Stimulated activated CD8-positive, alpha-beta memory T cell treated with anti-CD3 and anti-CD28 coated beads, Interleukin-12 subunit alpha, Interleukin-12 subunit beta, amount 100 ng/mL, for 4 hours (primary cell): ENCODE data around the gene PPARA.
A peak's percentile ranks its signal among the peaks of the same experiment; 100 is the strongest.

Experiments
- DNase-seq: peaks from one replicate; pipeline ENCODE4 v3.0.0-alpha.2; 2020; ENCODE audit warnings: low read depth

The PPARA gene

GRCh38 chr22:46150034-46150654, at the start of gene PPARA:
Gene PPARA, plus strand, starts transcription at chr22:46150526. Its CDS starts 47,858 bp downstream, at chr22:46198384.
- DNase-seq: peak; percentile 82

GRCh38 chr22:46102159-46102558, 48.2 kb upstream of the PPARA start:
- no peak for DNase-seq

- no peak for DNase-seq
Observed at GRCh38 chr22:46102752-46103151, 47.6 kb upstream of the PPARA start.

DNA sequence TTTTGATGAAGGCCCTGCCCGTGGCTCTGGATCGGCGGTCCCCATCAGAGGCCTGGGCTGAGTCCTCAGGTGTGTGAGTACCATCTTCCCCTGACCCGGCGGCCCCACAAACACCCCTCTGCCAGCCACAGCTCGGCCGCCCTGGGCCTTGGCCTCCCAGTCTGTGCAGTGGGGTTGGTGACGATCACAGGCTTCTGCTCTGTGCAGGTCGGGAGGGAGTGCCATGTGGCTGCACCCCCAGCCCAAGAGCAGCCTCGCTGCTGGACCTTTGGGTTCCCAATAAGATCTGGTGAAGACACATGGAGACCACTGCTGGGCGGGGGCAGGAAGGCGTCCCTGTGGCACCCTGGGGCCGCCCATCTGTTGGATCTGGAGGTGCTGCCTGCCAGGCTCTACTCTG, 47.1 kb upstream of the PPARA start:
- DNase-seq: no peak

DNA sequence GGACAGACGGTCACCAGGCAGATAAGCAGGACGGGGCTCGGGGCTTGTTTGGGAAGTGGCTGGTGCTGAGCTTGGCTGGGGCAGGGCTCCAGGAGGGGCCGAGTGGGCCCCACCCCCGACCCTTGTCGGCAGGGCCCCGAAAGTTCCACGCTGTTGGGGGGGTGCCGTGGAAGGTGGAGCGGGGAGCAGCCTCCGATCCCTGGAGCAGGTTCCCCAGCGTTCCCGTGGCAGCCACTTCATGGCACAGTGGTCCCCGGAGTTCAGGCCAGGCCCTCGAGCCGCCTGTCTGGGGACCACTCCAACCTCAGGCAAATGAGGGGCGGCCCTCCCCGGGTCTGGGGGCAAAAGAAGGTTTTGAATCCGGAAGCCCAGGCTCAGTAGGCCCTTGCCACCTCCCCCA, 46.7 kb upstream of the PPARA start:
- no peak for DNase-seq

- no peak for DNase-seq
Observed at GRCh38 chr22:46104170-46104880, 46.0 kb upstream of the PPARA start.

GRCh38 chr22:46104881-46105493, 45.3 kb upstream of the PPARA start:
- no peak for DNase-seq

DNA sequence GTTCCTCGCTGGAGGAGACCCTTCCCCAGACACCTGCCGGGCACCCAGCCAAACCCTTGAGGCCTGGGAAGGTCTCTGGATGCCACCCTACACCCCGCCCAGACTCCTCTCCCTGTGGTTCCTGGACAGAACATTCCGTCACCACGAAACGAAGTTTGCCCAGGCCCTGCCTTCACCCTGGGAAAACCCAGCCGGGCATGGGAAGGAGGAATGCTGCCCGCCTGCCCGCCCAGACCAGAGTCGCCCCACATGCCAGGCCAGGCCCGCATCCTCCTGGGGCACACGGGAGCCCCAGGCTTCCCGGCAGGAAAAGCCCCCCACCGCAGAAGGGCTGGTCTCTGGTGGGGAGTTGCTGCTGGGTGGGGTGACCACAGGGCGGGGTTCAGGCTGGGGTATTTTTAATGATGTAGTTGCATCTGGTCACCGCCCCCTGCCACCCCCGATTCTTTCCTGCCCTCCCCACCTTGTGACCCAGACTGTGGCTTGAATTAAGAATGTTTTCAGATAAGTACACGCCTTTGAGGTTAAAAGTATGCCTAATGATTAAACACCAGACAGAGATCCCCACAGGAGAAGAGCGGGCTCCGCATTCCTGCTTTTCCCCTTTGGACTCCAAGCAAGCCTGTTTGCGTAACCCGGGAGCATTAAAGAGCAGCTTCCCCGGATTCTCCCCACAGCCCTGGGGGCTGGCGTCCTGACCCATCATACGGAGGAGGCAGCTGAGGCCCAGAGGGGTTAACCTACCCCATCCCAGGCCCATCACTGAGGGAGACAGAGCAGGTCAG, 44.6 kb upstream of the PPARA start:
- no peak for DNase-seq

- no peak for DNase-seq
Observed at GRCh38 chr22:46106279-46107022, 43.9 kb upstream of the PPARA start.

DNA sequence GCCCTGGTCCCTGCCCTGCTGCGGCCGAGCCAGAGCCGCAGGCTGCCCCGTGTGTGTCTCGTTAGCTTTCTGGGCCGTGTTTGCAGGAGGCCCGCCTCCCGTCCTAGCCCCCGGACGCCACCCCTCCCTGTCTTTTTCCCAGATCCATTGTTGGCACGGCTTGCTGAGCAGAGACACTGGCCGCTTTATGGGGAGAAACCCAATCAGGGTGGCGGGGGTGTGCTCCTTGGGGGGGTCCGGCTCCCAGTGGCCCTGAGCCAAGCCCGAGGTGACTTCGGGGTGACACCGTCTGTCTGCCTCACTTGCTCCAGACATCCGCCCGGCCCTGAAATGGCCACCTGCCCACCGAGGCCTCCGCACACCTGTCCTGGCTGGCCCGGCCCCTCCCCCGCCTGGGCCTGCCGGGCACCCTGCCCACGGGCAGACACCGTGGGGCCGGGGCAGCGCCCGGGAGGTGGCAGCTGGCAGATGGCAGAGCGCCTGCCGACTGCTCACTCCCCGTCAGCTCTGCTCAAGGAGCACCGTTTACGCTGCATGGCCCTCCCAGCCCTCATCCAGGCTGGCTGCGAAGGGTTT, 43.1 kb upstream of the PPARA start:
- no peak for DNase-seq

DNA sequence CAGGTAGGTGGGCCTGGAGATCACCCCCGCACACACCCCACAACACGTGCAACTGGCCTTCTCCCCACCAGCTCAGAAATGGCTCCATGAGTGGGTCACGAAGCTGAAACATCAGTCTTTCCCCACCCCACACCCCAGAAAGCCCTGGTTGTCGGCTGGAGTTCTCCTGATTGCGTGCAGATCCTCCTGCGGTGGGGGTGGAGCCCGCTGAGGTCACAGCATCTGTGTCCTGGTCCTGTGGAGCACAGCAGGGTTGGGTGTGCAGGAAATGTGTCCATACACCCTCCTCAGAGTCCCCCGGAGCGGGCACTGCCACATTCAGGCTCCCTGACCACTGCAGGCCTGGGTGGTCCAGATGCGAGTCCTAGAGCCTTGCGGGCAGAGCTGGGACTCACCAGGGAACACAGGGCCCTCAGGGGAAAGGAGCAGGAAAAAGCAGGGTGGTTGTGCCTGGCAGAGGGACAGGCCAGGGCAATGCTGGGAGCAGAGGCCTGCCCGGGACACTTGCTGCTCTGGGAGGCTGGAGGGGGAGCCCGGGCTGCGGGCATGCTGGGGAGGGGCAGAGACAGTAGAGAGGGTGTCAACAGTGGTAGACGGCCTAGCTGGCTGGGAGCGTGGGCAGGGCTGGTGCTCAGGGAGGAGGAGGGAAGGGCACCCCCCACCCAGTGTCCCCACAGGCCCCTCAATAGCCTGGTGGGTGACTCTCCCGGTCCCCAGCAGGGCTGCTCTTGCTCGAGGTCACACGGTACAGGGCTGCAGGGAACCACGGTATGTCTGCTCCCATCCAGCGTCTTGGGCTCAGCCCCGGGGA, 42.4 kb upstream of the PPARA start:
- no peak for DNase-seq

GRCh38 chr22:46108564-46109473, 41.5 kb upstream of the PPARA start:
- DNase-seq: no peak

DNA sequence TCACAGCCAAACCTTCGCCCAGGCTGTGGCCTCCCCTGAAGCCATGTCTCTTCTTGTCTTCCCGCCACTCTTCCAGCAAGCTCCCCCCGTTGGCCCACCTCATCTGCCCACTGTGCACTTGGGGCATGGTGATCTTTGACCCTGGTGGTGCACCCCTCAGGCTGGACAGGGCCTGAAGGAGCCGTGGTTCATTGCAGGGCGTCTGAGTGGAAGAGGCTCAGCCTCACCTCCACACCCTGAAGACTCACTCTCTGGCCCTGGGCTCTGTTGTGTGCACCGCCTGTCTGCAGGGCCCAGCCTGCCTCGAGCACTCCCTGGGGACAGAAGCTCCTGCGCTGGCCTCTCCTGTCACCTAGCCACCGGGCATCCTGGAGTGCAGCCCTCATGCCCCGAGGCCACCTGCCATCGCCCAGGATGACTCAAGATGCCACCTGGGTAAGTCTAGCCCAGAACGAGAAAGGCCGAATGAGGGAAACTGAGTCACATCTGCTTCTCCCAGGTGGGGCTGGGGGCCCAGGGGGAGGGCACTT, 40.8 kb upstream of the PPARA start:
- DNase-seq: no peak

GRCh38 chr22:46110215-46110614, 40.1 kb upstream of the PPARA start:
- no peak for DNase-seq

- DNase-seq: no peak
Observed at GRCh38 chr22:46111645-46112306, 38.5 kb upstream of the PPARA start.

DNA sequence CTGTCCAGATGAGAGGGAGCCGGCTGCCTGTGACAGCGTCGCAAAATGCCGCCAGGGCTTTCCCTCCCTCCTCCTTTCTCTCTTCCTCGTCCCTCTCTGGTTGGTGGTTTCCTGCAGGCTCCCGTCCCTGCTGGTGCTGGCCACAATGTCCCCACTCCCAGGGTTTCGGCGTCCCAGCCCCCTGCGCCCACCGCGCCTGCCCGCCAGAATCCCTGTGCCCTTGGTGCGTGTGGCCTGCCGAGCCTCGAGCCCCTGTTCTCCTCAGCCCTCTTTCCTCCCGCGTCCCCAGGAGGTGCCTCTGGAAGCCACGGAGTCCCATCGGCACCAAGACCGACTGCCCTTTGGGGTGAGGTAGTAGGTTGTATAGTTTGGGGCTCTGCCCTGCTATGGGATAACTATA, 37.9 kb upstream of the PPARA start:
- no peak for DNase-seq

- no peak for DNase-seq
Observed at GRCh38 chr22:46113110-46113909, 37.0 kb upstream of the PPARA start.

DNA sequence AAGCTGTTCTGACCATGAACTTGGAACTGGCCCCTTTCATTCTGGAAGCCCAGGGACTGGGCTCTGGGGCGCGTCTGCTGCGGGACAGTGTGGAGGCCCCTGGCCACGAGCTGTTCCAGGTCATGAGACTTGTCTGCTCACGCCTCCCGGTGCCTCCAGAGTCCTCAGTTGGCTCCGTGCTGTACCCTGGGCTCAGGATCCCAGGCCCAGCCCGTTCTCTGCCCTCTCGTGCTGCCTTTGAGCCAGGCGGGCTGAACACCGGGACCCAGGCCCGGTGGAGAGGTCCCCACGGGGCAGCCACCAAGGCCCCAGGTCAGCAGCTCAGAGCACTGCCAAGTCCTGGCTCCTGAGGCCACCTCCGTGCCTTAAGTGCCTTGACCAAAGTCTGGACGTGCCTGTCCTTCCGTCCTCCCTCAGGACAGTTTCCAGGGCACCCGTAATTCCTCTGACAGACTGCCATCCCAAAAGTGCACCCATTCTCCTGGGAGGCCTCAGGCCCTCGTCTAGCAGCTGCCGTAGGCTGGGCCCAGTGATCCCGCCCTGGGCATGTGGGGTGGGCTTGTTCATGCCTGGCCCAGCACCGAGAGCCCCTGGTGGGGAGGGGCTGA, 36.3 kb upstream of the PPARA start:
- no peak for DNase-seq
